ENCODE data around the gene CTSC.
"Not testable (repeated sequence)": the region's sequence is repeated elsewhere in the genome, so short reads cannot be mapped to it uniquely, and the experiment has no call there.

The CTSC gene

GRCh38 chr11:88284336-88285050 is 53.0 kb downstream of the CTSC start:
- no peak for DNase-seq (ENCODE audit: low read depth in 4 of 4, low spot score in 1 of 4)

- DNase-seq (ENCODE audit: low read depth in 4 of 4, low spot score in 1 of 4): no peak
Measured at GRCh38 chr11:88282747-88283515, 54.6 kb downstream of the CTSC start.

GRCh38 chr11:88281317-88281712 is 56.2 kb downstream of the CTSC start:
- no peak for DNase-seq (ENCODE audit: low read depth in 4 of 4, low spot score in 1 of 4)

- no peak for DNase-seq (ENCODE audit: low read depth in 4 of 4, low spot score in 1 of 4)
Measured at GRCh38 chr11:88280673-88281316, 56.7 kb downstream of the CTSC start.

- DNase-seq (ENCODE audit: low read depth in 4 of 4, low spot score in 1 of 4): no peak
Measured at GRCh38 chr11:88277349-88277915, 60.1 kb downstream of the CTSC start.

- no peak for DNase-seq (ENCODE audit: low read depth in 4 of 4, low spot score in 1 of 4)
Measured at GRCh38 chr11:88275636-88276035, 61.9 kb downstream of the CTSC start.

GRCh38 chr11:88266919-88267318 is 70.6 kb downstream of the CTSC start:
- DNase-seq (ENCODE audit: low read depth in 4 of 4, low spot score in 1 of 4): no peak

GRCh38 chr11:88266157-88266556 is 71.4 kb downstream of the CTSC start:
- no peak for DNase-seq (ENCODE audit: low read depth in 4 of 4, low spot score in 1 of 4)

- no peak for DNase-seq (ENCODE audit: low read depth in 4 of 4, low spot score in 1 of 4)
Measured at GRCh38 chr11:88259431-88259830, 78.1 kb downstream of the CTSC start.

- no peak for DNase-seq (ENCODE audit: low read depth in 4 of 4, low spot score in 1 of 4)
Measured at GRCh38 chr11:88252208-88252607, 85.3 kb downstream of the CTSC start.

- no peak for DNase-seq (ENCODE audit: low read depth in 4 of 4, low spot score in 1 of 4)
Measured at GRCh38 chr11:88250566-88251242, 86.8 kb downstream of the CTSC start.

- no peak for DNase-seq (ENCODE audit: low read depth in 4 of 4, low spot score in 1 of 4)
Measured at GRCh38 chr11:88249706-88250105, 87.8 kb downstream of the CTSC start.

- no peak for DNase-seq (ENCODE audit: low read depth in 4 of 4, low spot score in 1 of 4)
Measured at GRCh38 chr11:88246696-88247095, 90.8 kb downstream of the CTSC start.

GRCh38 chr11:88245576-88245975 is 92.0 kb downstream of the CTSC start:
- not testable (repeated sequence) for DNase-seq (ENCODE audit: low read depth in 4 of 4, low spot score in 1 of 4)

Measured in stimulated activated CD4-positive, alpha-beta T cell treated with anti-CD3 and anti-CD28 coated beads, Interleukin-1b, Interleukin-23, amount 100 ng/mL, for 24 hours (primary cell).